Neural cell (in vitro differentiated cells): Measurements from ENCODE around the gene HPS1. TPM values are rescaled to one million over a fixed set of nuclear protein-coding genes. Genes with fewer than 3 reads are reported as not detected.

Experiments used
- H2AFZ ChIP-seq: fragments of 200-600, 300-800 bp; sonication (generic), shearing (Covaris generic); 2 replicates; pipeline ENCODE4 v1.6.0; 2014; ENCODE audit warnings: low read depth, mild to moderate bottlenecking, antibody characterized with exemption, low read length, moderate library complexity
- H3F3A ChIP-seq: fragments of 200-600 bp; shearing (Covaris generic); 2 replicates; pipeline ENCODE4 v1.6.1; 2016; ENCODE audit warnings: mild to moderate bottlenecking, moderate library complexity, mixed read lengths, antibody characterized with exemption, low read length; ENCODE audit not compliant: insufficient read depth, poor library complexity, severe bottlenecking
- H3K27ac ChIP-seq: fragments of 200-600, 300-800 bp; sonication (generic), shearing (Covaris generic); 2 replicates; pipeline ENCODE4 v1.5.1; 2014; ENCODE audit warnings: mild to moderate bottlenecking, low read length, moderate library complexity
- H3K27me3 ChIP-seq: fragments of 300-800, 200-600 bp; sonication (generic), shearing (Covaris generic); 2 replicates; pipeline ENCODE4 v1.6.0; 2014; ENCODE audit warnings: mild to moderate bottlenecking, low read depth, low read length, moderate library complexity; ENCODE audit not compliant: insufficient read depth
- H3K36me3 ChIP-seq: fragments of 300-800, 200-600 bp; sonication (generic), shearing (Covaris generic); 2 replicates; pipeline ENCODE4 v1.5.1; 2014; ENCODE audit warnings: mild to moderate bottlenecking, antibody characterized with exemption, low read length, moderate library complexity; ENCODE audit not compliant: insufficient read depth
- H3K4me2 ChIP-seq: fragments of 300-800, 200-600 bp; sonication (generic), shearing (Covaris generic); 2 replicates; pipeline ENCODE4 v1.6.0; 2014; ENCODE audit warnings: mild to moderate bottlenecking, low read length
- H3K4me3 ChIP-seq: fragments of 300-800, 200-600 bp; sonication (generic), shearing (Covaris generic); 2 replicates; pipeline ENCODE4 v1.5.1; 2014; ENCODE audit warnings: mild to moderate bottlenecking, low read length, moderate library complexity
- H3K79me2 ChIP-seq: fragments of 200-600 bp; shearing (Covaris generic); replicated peaks from 2 replicates; pipeline ENCODE4 v1.6.0; 2014; ENCODE audit warnings: mild to moderate bottlenecking, low read length, moderate library complexity; ENCODE audit not compliant: insufficient read depth
- H3K9ac ChIP-seq: fragments of 300-800, 200-600 bp; sonication (generic), shearing (Covaris generic); 2 replicates; pipeline ENCODE4 v1.6.1; 2016; ENCODE audit warnings: mild to moderate bottlenecking, low read length, mixed read lengths
- H3K9me2 ChIP-seq: fragments of 200-600 bp; shearing (Covaris generic); 2 replicates; pipeline ENCODE4 v1.6.1; 2016; ENCODE audit warnings: mild to moderate bottlenecking, low read length, mixed read lengths; ENCODE audit not compliant: insufficient read depth
- H3K9me3 ChIP-seq: fragments of 200-600, 300-800 bp; sonication (generic), shearing (Covaris generic); 2 replicates; pipeline ENCODE4 v1.6.1; 2016; ENCODE audit warnings: mild to moderate bottlenecking, mixed run types, low read length, moderate library complexity, mixed read lengths
- H4K20me1 ChIP-seq: fragments of 200-600 bp; shearing (Covaris generic); 2 replicates; pipeline ENCODE4 v1.6.1; 2016; ENCODE audit warnings: mild to moderate bottlenecking, mixed run types; ENCODE audit not compliant: insufficient read depth
- CTCF ChIP-seq: fragments of 450-650 bp; IDR thresholded peaks from 2 replicates; pipeline ENCODE4 v1.5.1; 2014; ENCODE audit warnings: antibody characterized with exemption, mild to moderate bottlenecking, moderate library complexity; ENCODE audit not compliant: poor library complexity, severe bottlenecking
- EP300 ChIP-seq: fragments of 450-650 bp; conservative IDR thresholded peaks from 2 replicates; pipeline ENCODE4 v1.6.1; 2014; ENCODE audit warnings: antibody characterized with exemption, mild to moderate bottlenecking, moderate library complexity; ENCODE audit not compliant: poor library complexity, severe bottlenecking
- EZH2 ChIP-seq: fragments of 200-600, 300-800 bp; shearing (Covaris generic), sonication (generic); IDR thresholded peaks from 2 replicates; pipeline ENCODE4 v1.6.1; 2014; ENCODE audit warnings: antibody characterized with exemption, low read length, borderline replicate concordance, mild to moderate bottlenecking; ENCODE audit not compliant: insufficient read depth, poor library complexity, severe bottlenecking
- RAD21 ChIP-seq: fragments of 450-650 bp; conservative IDR thresholded peaks from 2 replicates; pipeline ENCODE4 v1.6.1; 2014; ENCODE audit warnings: antibody characterized with exemption, mild to moderate bottlenecking, moderate library complexity
- REST ChIP-seq: IDR thresholded peaks from 2 replicates; pipeline ENCODE4 v1.6.1; 2012; ENCODE audit warnings: borderline replicate concordance
- SMC3 ChIP-seq: fragments of 450-650 bp; conservative IDR thresholded peaks from 2 replicates; pipeline ENCODE4 v1.6.1; 2014; ENCODE audit warnings: antibody characterized with exemption, mild to moderate bottlenecking, moderate library complexity; ENCODE audit not compliant: poor library complexity
- TAF1 ChIP-seq: IDR thresholded peaks from 2 replicates; pipeline ENCODE4 v1.6.1; 2012; ENCODE audit warnings: low read depth
- polyA plus RNA-seq: library from polyadenylated mRNA; depleted of rRNA; stranded (reverse); fragments of >200 nt; gene quantifications from 2 replicates; pipeline ENCODE4 v1.2.3, GENCODE V29; 2014

Gene HPS1
- polyA plus RNA-seq, 1 donor from 2014 or later = 1.4 TPM

GRCh38 chr10:98433881-98434732 is 12.6 kb downstream of the HPS1 start:
- H3K27me3 ChIP-seq = no peaks in the 10 kb centered on the region

GRCh38 chr10:98433371-98433770 is 13.4 kb downstream of the HPS1 start:
- Histone ChIP-seq H3K27ac (no peak overlapping the region), H2AFZ (no peak overlapping the region), H3K9me3 (no peaks in the 10 kb centered on the region), H3F3A (no peaks in the 10 kb centered on the region), H3K27me3 (no peaks in the 10 kb centered on the region), H3K9ac (no peak overlapping the region), H3K9me2 (no peaks in the 10 kb centered on the region), H3K4me3 (no peak overlapping the region), H3K4me2 (no peak overlapping the region), H3K79me2 (no peaks in the 10 kb centered on the region), H4K20me1 (no peaks in the 10 kb centered on the region), H3K36me3 (no peaks in the 10 kb centered on the region)
- TF ChIP-seq EP300 = no peak

More at GRCh38 chr10:98433881-98434732, 12.6 kb downstream of the HPS1 start:
- Histone ChIP-seq H3K9me3 (no peaks in the 10 kb centered on the region), H3K27ac (no peak overlapping the region), H3F3A (no peaks in the 10 kb centered on the region), H3K36me3 (no peaks in the 10 kb centered on the region), H3K9me2 (no peaks in the 10 kb centered on the region), H4K20me1 (no peaks in the 10 kb centered on the region), H3K4me3 (no peak overlapping the region), H2AFZ (no peak overlapping the region), H3K4me2 (no peak overlapping the region), H3K79me2 (no peaks in the 10 kb centered on the region), H3K9ac (no peak overlapping the region)
- TF ChIP-seq SMC3 (no peak), TAF1 (no peak), EP300 (no peak), REST (no peak), CTCF (no peak), EZH2 (no peak)

GRCh38 chr10:98432330-98432729 is 14.4 kb downstream of the HPS1 start:
- H3K9me2 ChIP-seq = no peaks in the 10 kb centered on the region
- no peak overlapping the region for H3K27ac ChIP-seq
- TF ChIP-seq RAD21 = no peak
- no peak for TF ChIP-seq REST
- no peaks in the 10 kb centered on the region for H4K20me1 ChIP-seq
- no peaks in the 10 kb centered on the region for H3K36me3 ChIP-seq
- no peak overlapping the region for H3K9ac ChIP-seq
- H2AFZ ChIP-seq = no peak overlapping the region
- no peak overlapping the region for H3K4me2 ChIP-seq
- no peaks in the 10 kb centered on the region for H3K79me2 ChIP-seq
- no peaks in the 10 kb centered on the region for H3K9me3 ChIP-seq
- no peak overlapping the region for H3K4me3 ChIP-seq
- H3K27me3 ChIP-seq = no peaks in the 10 kb centered on the region
- H3F3A ChIP-seq = no peaks in the 10 kb centered on the region
